Naive thymus-derived CD8-positive, alpha-beta T cell (primary cell): ENCODE measurements around the gene RASSF1. TPM values are rescaled to one million over a fixed set of nuclear protein-coding genes. Genes with fewer than 3 reads are reported as not detected.

Experiments used
- ATAC-seq, 2 donors: fragments of 150-1000 bp; cut with Tn5 transposase in 1 of 2; sonication (Bioruptor Pico), chemical (Tn5 transposase) in 1 of 2; 1 replicate in 1 of 2; 2 replicates in 1 of 2; pipeline ENCODE4 v1.10.0; 2021; ENCODE audit warnings: mild to moderate bottlenecking in 2 of 2, moderate library complexity in 2 of 2
- POLR2A ChIA-PET: fragments of 350-600 bp; sonication (Branson Sonifier 250); formaldehyde crosslinking; loops from one replicate; lab custom pipeline; 2021; ENCODE audit warnings: antibody characterized with exemption; lab: Charles Lee
- DNase-seq, 10 donors: peaks; one replicate each; pipeline versions ENCODE4 v3.0.0 to v3.0.0-alpha.2; 2020 to 2022
- H3K27ac Mint-ChIP-seq, 10 donors: one replicate each; pipeline ENCODE4 v1.8.0; 2020 to 2022; ENCODE audit warnings: mild to moderate bottlenecking in 10 of 10, mixed read lengths in 10 of 10, moderate library complexity in 4 of 10, inconsistent platforms in 1 of 10
- H3K27me3 Mint-ChIP-seq, 5 donors: one replicate each; pipeline ENCODE4 v1.8.0; 2021 to 2022; ENCODE audit warnings: mixed read lengths in 5 of 5
- H3K36me3 Mint-ChIP-seq, 3 donors: one replicate each; pipeline ENCODE4 v1.8.0; 2020 to 2022; ENCODE audit warnings: mixed read lengths in 3 of 3, mild to moderate bottlenecking in 2 of 3, inconsistent platforms in 1 of 3
- H3K4me1 Mint-ChIP-seq, 4 donors: one replicate each; pipeline ENCODE4 v1.8.0; 2021 to 2022; ENCODE audit warnings: mixed read lengths in 4 of 4
- H3K4me3 Mint-ChIP-seq, 10 donors: one replicate each; pipeline ENCODE4 v1.8.0; 2020 to 2022; ENCODE audit warnings: mild to moderate bottlenecking in 10 of 10, mixed read lengths in 10 of 10, moderate library complexity in 6 of 10, inconsistent platforms in 1 of 10
- H3K9me3 Mint-ChIP-seq, 9 donors: one replicate each; pipeline ENCODE4 v1.8.0; 2020 to 2022; ENCODE audit warnings: mixed read lengths in 9 of 9, mild to moderate bottlenecking in 3 of 9, inconsistent platforms in 1 of 9, moderate library complexity in 1 of 9
- polyA plus RNA-seq, 3 donors: library from polyadenylated mRNA; unstranded; fragments of 300-500 nt; fragmentation: Illumina TruSeq; gene quantifications; one replicate each; pipeline ENCODE4 v1.2.3, GENCODE V29; 2021
- total RNA-seq, 8 experiments: library from RNA in 2 of 8; stranded (reverse) in 2 of 8; gene quantifications; one replicate each; pipeline ENCODE4 v1.2.3 and lab custom pipeline; 2021 to 2026

Gene RASSF1, protein sequence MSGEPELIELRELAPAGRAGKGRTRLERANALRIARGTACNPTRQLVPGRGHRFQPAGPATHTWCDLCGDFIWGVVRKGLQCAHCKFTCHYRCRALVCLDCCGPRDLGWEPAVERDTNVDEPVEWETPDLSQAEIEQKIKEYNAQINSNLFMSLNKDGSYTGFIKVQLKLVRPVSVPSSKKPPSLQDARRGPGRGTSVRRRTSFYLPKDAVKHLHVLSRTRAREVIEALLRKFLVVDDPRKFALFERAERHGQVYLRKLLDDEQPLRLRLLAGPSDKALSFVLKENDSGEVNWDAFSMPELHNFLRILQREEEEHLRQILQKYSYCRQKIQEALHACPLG
- total RNA-seq (10 to 100 TPM; 67.3 to 70.8 TPM), polyA plus RNA-seq (10 to 100 TPM; 50.8 to 87.6 (median 68.1) TPM), total RNA-seq (lab: John Stamatoyannopoulos, UW) (40.0 to 115 (median 52.0) reads per million in 6 experiments)

GRCh38 chr3:50340448-50341329 is at the start of gene RASSF1:
TSS of gene RASSF1 (minus strand) at chr3:50340836. CDS start at chr3:50340805, 31 bp downstream.
- no peaks in the 10 kb centered on the region for H3K9me3 Mint-ChIP-seq
- peak in 9 of 10 donors; percentile 38 to 78 (median 51) for DNase-seq
- peak within 1 kb of the TSS; percentile 94 to 99 (median 96) for H3K27ac Mint-ChIP-seq
- H3K36me3 Mint-ChIP-seq, result peaks cover 0 to 3% (median 0%) of the 10 kb centered on the region in 3 donors
- POLR2A ChIA-PET, result interaction anchor here (0.5 to 14.5 kb wide), 15 partner anchors 9 to 1868 kb away, joined by 3 to 318 read pairs (median 6); partner anchors contain the start of genes CYB561D2, HEMK1, HYAL2 and HYAL3
- H3K4me1 Mint-ChIP-seq, result peaks cover 27 to 78% (median 66%) of the 10 kb centered on the region in 4 donors
- H3K4me3 Mint-ChIP-seq, result peak within 1 kb of the TSS; percentile 86 to 98 (median 94)
- no peaks in the 10 kb centered on the region for H3K27me3 Mint-ChIP-seq
- ATAC-seq, result peak; percentile 14 to 19

GRCh38 chr3:50389414-50389767 is 48.8 kb upstream of the RASSF1 start:
- H3K27me3 Mint-ChIP-seq, result no peaks in the 10 kb centered on the region
- no peaks in the 10 kb centered on the region for H3K36me3 Mint-ChIP-seq

DNA sequence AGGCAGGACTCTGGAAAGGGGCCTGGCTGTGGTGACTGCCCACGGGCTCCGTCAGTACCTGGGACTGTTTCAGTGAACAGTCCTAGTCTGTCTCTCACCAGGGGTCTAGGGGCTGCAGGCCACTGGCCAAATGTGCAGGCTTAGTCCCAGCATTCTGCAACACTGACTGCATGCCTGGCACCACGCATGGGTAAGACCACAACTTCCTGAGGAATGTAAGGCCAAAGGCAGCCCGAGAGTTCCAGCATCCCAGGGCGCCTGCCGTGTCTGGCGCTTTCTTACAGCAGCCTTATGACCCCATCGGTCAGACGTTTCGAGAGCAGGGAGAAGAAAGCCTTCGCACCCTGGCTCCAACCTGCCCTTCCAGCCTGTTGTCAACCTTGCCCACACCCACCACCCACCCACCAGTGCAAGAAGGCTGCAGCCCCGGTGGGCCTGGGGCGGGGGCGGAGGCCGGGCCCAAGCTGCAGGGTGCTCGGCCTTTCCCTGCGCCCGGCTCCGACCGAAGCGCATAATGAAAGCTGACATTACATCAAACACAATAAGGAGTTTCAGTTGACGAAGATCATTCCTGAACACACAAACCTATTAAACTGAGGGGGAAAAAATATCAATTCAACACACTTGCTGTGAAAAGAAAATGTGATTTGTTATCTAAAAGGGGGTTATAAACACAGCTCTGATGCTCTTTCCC is 48.2 kb upstream of the RASSF1 start:
- Mint-ChIP-seq H3K36me3 (no peaks in the 10 kb centered on the region), H3K27ac (no peak overlapping the region), H3K27me3 (no peaks in the 10 kb centered on the region), H3K4me3 (no peak overlapping the region), H3K9me3 (no peaks in the 10 kb centered on the region), H3K4me1 (peaks cover 0 to 4% (median 0%) of the 10 kb centered on the region in 4 donors)
- DNase-seq, result no peak
- ATAC-seq, result no peak
- POLR2A ChIA-PET, result interaction anchor here (0.6 kb wide), 1 partner anchor 23 kb away, joined by 3 read pairs; no protein-coding TSS in a partner anchor

More at GRCh38 chr3:50389414-50389767, 48.8 kb upstream of the RASSF1 start:
- POLR2A ChIA-PET, result interaction anchor here (0.6 kb wide), 1 partner anchor 24 kb away, joined by 3 read pairs; no protein-coding TSS in a partner anchor
- DNase-seq (no peak), ATAC-seq (no peak)
- Mint-ChIP-seq H3K9me3 (no peaks in the 10 kb centered on the region), H3K4me3 (no peak overlapping the region), H3K4me1 (peaks cover 0 to 2% (median 0%) of the 10 kb centered on the region in 4 donors), H3K27ac (peak overlapping the region in 1 of 10 donors; percentile 77)

DNA sequence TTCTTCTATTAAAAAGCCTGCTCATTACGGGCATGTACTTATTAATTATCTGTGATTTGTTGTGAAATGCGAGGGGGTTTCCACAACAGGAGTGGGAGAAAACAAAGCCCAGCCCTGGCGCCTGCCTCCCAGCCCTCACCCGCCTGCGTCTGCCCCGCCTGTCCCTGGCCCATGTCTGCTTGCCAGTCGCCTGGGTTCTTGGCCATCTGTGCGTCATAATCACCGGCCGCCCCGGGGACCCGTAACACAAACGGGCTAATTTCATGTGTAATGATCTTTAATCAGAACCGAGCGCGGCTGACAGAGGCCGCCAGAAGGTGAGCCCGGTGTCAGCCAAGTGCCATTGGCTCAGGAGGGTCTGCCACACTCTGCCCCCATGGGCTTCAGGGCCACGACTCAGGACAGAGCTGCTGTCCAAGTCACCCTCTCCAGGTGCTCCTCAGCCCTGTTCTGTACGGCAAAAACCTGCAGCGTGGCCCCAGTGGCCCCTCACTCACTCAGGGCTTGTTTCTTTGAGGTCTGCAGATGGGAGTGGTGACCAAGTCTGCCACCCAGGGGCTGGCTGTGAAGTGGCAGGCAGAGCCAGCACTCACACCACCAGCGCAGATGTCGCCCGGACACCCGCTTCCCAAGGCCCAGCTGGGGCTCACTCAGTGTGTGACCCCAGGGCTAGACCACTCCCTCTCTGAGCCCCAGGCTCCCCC is 47.5 kb upstream of the RASSF1 start:
- H3K4me3 Mint-ChIP-seq, result no peak overlapping the region
- H3K36me3 Mint-ChIP-seq, result no peaks in the 10 kb centered on the region
- no peak for DNase-seq
- H3K27ac Mint-ChIP-seq, result no peak overlapping the region
- ATAC-seq, result no peak
- no peaks in the 10 kb centered on the region for H3K27me3 Mint-ChIP-seq
- H3K4me1 Mint-ChIP-seq, result peaks cover 0 to 4% (median 0%) of the 10 kb centered on the region in 4 donors
- H3K9me3 Mint-ChIP-seq, result no peaks in the 10 kb centered on the region
- POLR2A ChIA-PET, result no interaction called here

DNA sequence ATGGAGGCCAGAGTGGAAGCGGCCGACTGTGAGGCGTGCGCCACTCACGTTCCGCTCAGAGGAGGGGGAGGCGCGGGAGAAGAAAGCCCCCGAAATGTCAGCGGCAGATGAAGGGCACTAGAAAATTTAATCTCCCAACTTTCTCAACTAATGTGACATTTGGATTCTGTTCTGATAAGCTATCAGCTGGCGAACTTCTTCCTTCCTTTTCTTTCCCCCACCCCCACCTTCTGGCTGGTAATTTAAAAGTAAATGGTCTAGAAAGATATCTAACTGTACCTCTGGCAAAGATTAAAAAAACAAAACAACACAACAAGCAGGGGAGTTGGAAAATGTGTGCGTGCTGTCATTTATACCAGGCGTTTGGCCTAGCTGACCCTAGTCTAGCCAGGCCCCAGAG is 45.1 kb upstream of the RASSF1 start:
- DNase-seq, result no peak
- Mint-ChIP-seq H3K27me3 (no peaks in the 10 kb centered on the region), H3K4me3 (no peak overlapping the region), H3K36me3 (no peaks in the 10 kb centered on the region), H3K27ac (no peak overlapping the region), H3K4me1 (peaks cover 0 to 3% (median 0%) of the 10 kb centered on the region in 4 donors), H3K9me3 (no peaks in the 10 kb centered on the region)
- POLR2A ChIA-PET, result no interaction called here
- no peak for ATAC-seq

- H3K4me1 Mint-ChIP-seq, result peaks cover 0 to 5% (median 0%) of the 10 kb centered on the region in 4 donors
- H3K36me3 Mint-ChIP-seq, result no peaks in the 10 kb centered on the region
- POLR2A ChIA-PET, result no interaction called here
- ATAC-seq (no peak), DNase-seq (no peak)
- H3K9me3 Mint-ChIP-seq, result no peaks in the 10 kb centered on the region
- no peak overlapping the region for H3K4me3 Mint-ChIP-seq
- no peaks in the 10 kb centered on the region for H3K27me3 Mint-ChIP-seq
- no peak overlapping the region for H3K27ac Mint-ChIP-seq
Measured at GRCh38 chr3:50383750-50384149, 43.1 kb upstream of the RASSF1 start.

- POLR2A ChIA-PET, result no interaction called here
- Mint-ChIP-seq H3K4me3 (no peak overlapping the region), H3K9me3 (no peaks in the 10 kb centered on the region), H3K27ac (no peak overlapping the region), H3K36me3 (no peaks in the 10 kb centered on the region), H3K27me3 (no peaks in the 10 kb centered on the region), H3K4me1 (peaks cover 0 to 5% (median 0%) of the 10 kb centered on the region in 4 donors)
- ATAC-seq (no peak), DNase-seq (no peak)
Measured at GRCh38 chr3:50382722-50383121, 42.1 kb upstream of the RASSF1 start.

- H3K36me3 Mint-ChIP-seq, result no peaks in the 10 kb centered on the region
- H3K9me3 Mint-ChIP-seq, result no peaks in the 10 kb centered on the region
- no peak for ATAC-seq
- no peak overlapping the region for H3K4me3 Mint-ChIP-seq
- no peaks in the 10 kb centered on the region for H3K27me3 Mint-ChIP-seq
- peaks cover 0 to 5% (median 0%) of the 10 kb centered on the region in 4 donors for H3K4me1 Mint-ChIP-seq
- H3K27ac Mint-ChIP-seq, result peak overlapping the region in 1 of 10 donors; percentile 43
- POLR2A ChIA-PET, result no interaction called here
- no peak for DNase-seq
Measured at GRCh38 chr3:50381383-50381782, 40.7 kb upstream of the RASSF1 start.

GRCh38 chr3:50380405-50381085 is 39.9 kb upstream of the RASSF1 start:
- POLR2A ChIA-PET, result no interaction called here
- Mint-ChIP-seq H3K4me1 (peaks cover 0 to 5% (median 0%) of the 10 kb centered on the region in 4 donors), H3K4me3 (no peak overlapping the region), H3K9me3 (no peaks in the 10 kb centered on the region), H3K27ac (no peak overlapping the region), H3K36me3 (no peaks in the 10 kb centered on the region), H3K27me3 (no peaks in the 10 kb centered on the region)
- no peak for DNase-seq
- no peak for ATAC-seq

DNA sequence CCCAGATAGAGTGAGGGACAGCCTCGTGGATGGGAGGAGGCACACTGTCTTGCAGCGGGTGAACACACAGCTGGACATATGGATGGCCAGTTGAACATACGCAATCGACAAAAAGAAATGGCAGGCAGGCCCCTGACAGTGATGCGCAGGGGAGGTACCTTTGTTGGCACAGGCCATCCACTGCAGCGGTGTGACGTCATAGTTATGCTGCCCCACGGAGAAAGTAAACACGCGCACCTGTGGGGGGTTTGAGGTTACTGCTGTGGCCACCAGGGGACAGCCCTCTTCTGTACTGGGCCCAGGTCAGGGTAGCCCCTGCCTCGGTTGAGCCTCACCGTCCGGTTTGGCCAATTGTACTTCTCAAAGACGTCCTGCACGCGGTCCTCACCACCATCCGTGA is 38.1 kb upstream of the RASSF1 start:
- Mint-ChIP-seq H3K4me1 (peaks cover 0 to 3% (median 1%) of the 10 kb centered on the region in 4 donors), H3K36me3 (no peaks in the 10 kb centered on the region), H3K4me3 (no peak overlapping the region), H3K9me3 (no peaks in the 10 kb centered on the region), H3K27me3 (no peaks in the 10 kb centered on the region), H3K27ac (no peak overlapping the region)
- ATAC-seq (no peak), DNase-seq (no peak)
- POLR2A ChIA-PET, result no interaction called here

GRCh38 chr3:50378024-50378423 is 37.4 kb upstream of the RASSF1 start:
- H3K4me1 Mint-ChIP-seq, result peaks cover 3 to 9% (median 4%) of the 10 kb centered on the region in 4 donors
- ATAC-seq, result no peak
- POLR2A ChIA-PET, result no interaction called here
- no peaks in the 10 kb centered on the region for H3K27me3 Mint-ChIP-seq
- no peak overlapping the region for H3K4me3 Mint-ChIP-seq
- DNase-seq, result no peak
- H3K36me3 Mint-ChIP-seq, result no peaks in the 10 kb centered on the region
- H3K9me3 Mint-ChIP-seq, result no peaks in the 10 kb centered on the region
- no peak overlapping the region for H3K27ac Mint-ChIP-seq
